Activated naive CD4-positive, alpha-beta T cell treated with Interleukin-2 at 50 U/mL for 16 hours (primary cell): Measurements from ENCODE around the gene ATP1B2.
"Not testable (repeated sequence)": the region's sequence is repeated elsewhere in the genome, so short reads cannot be mapped to it uniquely, and the experiment has no call there.

Source experiments
- DNase-seq: peaks from one replicate; pipeline ENCODE4 v3.0.0-alpha.2; 2020

The ATP1B2 gene, protein sequence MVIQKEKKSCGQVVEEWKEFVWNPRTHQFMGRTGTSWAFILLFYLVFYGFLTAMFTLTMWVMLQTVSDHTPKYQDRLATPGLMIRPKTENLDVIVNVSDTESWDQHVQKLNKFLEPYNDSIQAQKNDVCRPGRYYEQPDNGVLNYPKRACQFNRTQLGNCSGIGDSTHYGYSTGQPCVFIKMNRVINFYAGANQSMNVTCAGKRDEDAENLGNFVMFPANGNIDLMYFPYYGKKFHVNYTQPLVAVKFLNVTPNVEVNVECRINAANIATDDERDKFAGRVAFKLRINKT

DNA sequence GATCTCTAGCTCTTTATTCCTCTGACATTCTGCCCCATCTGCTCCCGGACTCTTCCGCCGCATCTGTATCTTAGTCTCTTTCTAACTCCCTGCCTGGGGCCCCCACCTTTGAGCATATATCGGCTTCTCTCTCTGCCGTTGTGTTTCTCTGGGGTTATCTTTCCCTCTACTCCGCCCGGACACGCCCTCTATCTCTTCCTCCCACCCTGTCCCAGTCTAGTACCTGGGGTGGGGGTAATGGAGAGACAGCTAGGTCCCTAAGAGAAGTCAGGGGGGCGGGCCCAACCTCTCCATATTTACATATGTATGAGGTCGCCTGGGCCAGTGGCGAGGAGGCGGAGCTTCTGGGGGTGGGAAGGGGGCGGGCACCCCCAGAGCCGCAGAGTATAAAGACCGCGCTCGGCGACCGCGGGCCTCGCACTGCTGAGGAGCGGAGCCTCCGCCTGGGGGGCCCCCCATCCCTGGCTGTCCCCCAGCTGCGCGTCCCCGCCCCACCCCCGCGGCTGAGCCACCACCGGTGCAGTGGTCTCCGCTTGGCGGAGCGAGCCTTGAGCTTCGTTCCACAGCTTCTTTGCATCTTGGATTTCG lies at the start of gene ATP1B2:
Gene ATP1B2, plus strand, starts transcription at position 418 of the 588 bp plus-strand sequence. CDS start 593 bp downstream, outside the sequence.
- peak; percentile 72 for DNase-seq

DNA sequence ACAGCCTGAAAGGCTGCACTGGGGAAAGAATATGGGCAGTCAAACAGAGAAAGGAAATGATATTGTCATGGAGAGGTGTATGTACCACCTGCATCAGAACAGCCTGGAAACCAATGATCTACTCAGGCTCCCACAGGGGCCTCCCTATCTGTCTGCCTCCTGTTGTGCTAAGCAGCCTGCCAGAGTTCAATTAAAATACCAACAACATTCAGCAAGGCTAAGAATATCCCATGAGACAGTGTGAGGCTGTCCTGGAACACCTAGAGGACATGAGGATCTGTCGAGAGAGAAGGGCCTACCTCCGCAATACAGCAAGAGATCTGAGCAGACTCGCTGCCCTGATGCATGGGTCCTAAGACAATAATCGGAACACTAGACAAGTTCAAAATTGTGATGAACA lies 44.4 kb upstream of the ATP1B2 start:
- DNase-seq: no peak

DNA sequence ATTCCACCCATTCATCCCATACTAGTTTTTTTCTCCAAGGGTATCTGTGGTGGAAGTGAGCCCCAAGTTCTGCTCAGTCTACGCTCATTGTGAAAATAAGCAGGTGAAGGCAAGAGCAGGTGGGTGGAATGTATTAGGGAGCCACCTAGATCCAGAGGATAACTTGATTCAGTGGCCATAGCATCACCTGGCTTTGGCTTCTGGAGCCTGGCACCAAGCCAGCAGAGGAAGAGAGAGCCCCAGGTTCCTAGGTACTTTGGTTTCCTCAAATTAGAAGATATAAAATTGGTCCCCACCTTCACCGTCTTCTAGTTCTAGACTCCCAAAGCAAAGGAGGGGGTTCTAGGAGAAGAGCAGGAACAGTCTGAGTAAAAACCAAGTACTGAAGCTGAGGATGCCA lies 40.1 kb upstream of the ATP1B2 start:
- no peak for DNase-seq

DNA sequence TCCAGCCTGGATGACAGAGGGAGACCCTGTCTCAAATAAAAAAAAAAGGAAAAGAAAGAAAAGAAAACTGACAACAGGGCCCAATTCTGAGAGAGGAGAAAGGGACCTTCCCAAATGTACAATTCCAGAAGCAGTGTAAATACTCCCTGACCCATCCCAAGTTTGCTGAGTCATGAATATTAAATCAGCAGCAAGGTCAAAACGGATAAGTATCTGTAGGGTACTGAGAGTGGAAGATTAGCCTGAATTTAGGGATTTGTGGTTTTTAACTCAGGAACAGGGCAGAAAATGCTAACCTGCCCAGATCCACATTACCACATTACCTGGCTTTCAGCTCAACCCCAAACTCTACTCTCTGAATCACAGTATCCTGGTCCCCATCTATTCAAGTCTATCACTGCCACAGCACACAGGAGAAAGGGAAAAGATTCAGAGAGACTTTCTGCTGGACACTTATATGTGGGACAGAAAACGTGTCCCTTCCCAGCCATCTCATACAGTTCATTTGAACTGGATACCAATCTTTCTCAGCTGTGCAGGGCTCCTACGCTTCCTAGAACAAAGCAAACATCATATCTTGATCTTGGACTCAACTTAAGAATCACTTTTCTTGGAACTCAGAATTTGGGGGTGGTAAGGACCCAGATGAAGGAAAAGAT lies 39.0 kb upstream of the ATP1B2 start:
- DNase-seq: no peak

DNA sequence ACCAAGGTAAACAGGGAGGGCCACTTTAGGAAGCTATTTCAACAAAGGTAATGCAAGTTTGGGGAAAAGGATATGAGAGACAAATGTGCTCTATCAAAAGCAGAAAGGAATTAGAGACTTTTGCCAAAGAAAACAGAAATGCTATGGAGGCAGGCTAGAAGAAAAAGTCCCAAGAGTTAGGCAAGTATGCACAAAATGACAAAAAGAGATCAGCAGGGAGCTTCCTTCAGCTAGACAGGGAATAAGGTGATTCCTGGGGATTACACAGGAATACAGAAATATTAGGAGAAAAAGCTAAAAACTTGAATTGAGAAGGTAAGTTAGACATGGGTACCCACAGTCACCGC lies 38.5 kb upstream of the ATP1B2 start:
- DNase-seq: no peak

DNA sequence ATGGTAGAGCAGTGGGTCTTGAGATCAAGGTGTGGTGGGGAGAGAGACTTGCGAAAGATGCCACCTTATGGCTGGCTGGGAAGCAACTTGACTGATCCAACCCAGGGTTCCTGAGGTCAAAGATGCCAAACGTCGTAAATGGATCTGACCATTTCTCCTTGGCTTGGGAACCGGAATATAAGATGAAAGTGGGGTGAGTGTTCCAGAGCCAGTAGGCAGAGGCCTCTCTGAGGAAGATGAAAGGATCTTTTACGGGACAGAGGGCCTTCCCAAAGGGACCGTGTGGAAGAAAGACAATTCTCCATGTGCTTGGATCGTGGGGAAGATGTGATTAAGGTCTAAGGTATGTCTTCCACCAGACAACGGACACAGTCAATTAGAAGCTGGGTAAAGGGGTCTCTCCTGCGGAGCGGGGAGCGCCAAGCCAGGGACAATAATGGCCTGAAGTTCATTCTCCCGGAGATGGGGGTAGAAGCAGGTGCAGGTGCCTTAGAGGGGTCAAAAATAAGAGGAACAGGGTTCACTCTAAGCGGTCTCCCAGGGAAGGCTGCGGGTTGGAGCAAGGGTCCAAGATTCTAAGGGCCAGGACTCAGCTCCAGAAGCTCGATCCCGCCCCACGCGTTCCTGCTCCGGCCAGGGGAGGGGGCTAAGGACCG lies 36.8 kb upstream of the ATP1B2 start:
- no peak for DNase-seq

DNA sequence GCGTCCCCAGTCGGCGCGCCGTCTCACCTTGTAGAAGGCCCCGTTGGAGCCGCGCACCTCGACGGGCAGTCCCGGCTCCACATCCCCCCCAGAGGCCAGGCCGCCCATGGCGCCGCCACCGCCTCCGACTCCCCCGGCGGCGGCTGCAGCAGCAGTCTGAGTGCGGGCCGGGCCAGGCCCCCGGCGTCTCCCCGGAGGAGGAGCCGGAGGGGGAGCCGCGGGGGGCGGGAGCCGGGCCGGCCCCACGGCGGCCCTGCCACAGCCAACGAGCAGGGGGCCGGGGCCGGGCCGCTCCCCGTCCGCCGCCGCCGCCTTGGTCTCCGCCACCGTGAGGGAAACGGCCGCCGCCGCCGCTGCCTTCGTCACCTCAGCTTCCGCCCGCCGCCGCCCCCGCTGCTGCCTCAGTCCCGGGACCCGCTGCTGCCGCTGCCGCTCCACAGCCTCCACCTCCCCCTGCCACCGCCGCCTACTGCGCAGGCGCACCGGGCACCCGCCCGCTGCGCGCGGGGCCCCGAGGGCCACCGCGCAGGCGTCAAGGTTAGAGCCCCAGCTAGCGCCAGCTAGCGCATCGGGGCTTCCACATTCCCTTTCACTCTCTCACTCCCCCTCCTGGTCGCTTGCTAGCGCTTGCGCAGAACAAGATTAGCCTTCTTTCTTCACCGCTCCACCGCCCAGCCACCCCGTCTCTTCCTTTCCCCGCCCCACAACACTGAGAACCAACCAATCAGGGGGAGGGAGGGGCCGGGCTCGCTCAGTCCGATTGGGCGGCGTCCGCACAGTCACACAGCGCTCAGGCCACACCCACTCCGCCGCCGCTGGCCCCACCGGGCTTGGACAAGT lies 36.1 kb upstream of the ATP1B2 start, which contains the start of gene FXR2:
Gene FXR2, minus strand, starts transcription at position 473 of the 840 bp plus-strand sequence. Its CDS starts 365 bp downstream, at position 108.
- peak; percentile 99 for DNase-seq

DNA sequence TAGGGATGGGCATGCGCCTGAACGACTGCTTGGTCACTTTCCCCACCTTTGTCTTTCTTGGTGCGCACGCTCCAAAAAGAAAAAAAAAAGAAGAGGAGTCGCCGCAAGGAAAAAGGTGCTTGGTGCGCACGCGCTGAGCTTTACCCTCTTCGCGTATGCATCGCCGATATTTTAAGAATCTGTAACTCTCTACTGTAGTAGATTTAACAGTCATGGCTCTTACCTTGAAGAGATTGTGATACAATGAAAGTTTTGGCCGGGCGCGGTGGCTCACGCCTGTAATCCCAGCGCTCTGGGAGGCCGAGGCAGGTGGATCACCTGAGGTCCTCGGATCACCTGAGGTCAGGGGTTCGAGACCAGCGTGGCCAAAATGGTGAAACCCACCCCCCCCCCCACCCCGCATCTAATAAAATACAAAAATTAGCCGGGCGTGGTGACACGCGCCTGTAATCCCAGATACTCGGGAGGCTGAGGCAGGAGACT lies 35.4 kb upstream of the ATP1B2 start:
- DNase-seq: no peak

DNA sequence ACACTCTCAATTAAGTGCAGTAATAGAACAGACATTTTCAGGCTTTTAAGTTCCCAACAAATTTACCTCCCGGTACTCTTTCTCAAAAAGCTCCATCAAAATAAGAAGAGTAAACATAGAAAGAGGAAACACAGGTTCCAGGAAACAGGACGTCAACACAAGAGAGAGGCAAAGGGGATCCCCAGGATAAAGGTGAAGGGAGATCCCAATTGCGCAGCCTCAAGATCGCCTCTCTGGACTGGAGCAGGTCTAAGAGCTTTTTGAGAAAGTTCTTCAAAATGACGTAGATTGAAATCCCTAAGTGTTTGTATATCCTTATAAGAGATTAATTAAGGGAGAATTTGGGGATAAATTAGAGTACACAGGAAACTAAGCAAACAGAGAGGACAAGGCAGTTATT lies 32.1 kb upstream of the ATP1B2 start:
- no peak for DNase-seq

DNA sequence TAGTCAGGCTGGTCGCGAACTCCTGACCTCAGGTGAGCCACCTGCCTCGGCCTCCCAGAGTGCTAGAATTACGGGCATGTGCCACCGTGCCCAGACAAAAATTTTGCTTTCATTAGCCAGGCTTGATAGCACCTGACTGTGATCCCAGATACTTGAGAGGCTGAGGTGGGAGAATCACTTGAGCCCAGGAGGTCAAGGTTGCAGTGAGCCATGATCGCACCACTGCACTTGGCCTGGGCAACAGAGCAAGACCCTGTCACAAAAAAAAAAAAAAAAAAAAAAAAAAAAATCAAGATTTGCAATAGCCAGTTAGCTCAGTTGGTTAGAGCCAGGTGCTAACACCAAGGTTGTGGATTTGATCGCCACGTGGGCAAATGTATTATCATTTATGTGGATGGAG lies 29.9 kb upstream of the ATP1B2 start:
- DNase-seq: no peak

DNA sequence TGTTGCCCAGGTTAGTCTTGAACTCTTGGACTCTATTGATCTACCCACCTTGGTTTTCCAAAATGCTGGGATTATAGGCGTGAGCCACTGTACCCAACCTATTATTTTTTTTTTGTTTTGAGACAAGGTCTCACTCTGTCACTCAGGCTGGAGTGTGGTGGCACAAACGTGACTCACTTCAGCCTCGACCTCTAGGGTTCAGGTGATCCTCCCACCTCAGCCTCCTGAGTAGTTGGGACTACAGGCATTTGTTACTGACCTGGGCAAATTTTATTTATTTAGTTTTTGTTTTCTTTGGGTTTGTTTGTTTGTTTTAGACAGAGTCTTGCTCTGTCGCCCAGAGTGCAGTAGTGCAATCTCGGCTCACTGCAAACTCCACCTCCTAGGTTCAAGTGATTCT lies 27.1 kb upstream of the ATP1B2 start:
- DNase-seq: no peak

DNA sequence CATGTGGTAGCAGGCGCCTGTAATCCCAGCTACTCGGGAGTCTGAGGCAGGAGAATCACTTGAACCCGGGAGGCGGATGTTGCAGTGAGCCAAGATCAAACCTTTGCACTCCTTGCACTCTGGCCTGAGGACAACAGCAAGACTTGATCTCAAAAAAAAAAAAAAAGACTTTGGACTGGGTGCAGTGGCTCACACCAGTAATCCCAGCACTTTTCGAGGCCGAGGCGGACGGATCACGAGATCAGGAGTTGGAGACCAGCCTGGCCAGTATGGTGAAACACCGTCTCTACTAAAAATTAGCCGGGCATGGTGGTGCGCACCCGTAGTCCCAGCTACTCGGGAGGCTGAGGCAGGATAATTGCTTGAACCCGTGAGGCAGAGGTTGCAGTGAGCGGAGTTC lies 25.0 kb upstream of the ATP1B2 start:
- not testable (repeated sequence) for DNase-seq

DNA sequence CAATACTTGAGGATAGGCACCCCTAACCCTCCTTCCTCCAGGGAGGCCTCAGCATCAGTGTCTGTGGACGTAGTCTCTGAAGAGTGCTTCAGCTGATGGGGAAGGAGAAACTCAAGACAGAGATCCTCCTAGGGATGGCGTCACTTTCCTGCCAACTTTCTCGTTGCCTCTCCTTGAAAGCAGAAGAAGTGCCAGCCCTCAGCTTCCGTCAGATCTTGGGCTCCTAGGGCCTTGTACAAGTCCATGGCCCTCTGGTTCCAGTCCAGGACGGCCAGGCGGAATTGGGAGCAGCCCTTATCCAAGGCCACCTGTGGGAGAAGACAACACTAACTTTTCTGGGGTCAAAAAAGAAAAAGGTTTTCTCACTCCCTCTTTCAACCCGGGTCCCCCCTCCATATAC lies 24.4 kb upstream of the ATP1B2 start:
- no peak for DNase-seq

DNA sequence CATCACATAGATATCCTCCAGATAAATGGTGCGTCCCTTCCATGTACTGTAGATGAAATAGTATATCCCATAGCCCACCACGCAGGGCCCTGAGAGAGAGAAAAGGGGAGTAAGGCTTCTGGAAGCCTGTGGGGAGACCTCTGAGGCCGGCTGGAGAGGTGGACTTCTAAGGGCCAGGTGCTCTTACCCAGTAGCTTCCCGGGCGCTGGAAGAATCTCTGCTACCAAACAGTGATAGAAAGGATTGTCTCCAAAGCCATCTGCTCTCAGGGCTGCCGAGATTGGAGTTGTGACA lies 23.8 kb upstream of the ATP1B2 start:
- no peak for DNase-seq

DNA sequence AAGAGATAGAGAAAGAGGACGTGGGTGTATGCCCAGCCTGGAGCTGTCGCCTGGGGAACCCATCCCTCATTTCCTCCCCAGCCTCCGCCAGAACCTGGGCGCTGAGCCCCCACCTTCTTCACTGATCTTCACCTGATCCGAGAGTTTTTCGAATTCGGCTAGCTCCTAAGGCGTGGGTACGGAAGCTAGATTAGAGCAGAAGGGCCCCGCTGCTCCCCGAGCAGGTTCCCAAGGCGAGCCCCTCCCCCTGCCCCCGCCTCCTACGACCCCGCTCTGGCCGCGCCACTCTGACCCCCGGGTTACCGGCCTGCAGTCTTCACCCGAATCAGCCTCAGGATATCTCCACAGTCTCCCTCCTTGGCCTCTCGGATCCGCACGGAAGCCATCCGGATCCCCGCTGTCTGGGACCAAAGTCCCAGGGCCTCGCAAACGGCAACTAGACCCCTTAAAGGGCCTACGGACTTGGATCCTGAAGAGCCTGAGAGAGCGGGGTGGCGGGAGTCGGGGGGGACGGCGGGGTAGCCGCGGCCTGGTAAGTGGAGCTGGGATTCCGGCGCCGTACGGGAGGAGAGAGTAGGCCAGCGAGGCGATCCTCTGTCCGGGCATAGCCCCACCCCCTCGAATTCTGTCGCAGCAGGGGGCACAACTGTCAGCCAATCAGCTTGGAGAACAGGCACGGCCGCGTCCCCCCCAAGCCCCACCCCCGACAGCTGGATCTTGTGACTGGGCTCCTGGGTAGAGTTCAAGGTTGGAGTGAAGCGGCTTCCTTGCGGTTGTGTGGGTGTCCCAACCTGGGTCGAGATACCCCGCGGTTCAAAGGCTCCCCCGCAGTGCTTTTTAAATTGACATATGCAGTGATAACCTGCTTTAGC lies 23.2 kb upstream of the ATP1B2 start, which contains the start of gene SAT2:
Gene SAT2, minus strand, starts transcription at position 572 of the 872 bp plus-strand sequence. Its CDS starts 186 bp downstream, at position 386.
- DNase-seq: peak; percentile 84

DNA sequence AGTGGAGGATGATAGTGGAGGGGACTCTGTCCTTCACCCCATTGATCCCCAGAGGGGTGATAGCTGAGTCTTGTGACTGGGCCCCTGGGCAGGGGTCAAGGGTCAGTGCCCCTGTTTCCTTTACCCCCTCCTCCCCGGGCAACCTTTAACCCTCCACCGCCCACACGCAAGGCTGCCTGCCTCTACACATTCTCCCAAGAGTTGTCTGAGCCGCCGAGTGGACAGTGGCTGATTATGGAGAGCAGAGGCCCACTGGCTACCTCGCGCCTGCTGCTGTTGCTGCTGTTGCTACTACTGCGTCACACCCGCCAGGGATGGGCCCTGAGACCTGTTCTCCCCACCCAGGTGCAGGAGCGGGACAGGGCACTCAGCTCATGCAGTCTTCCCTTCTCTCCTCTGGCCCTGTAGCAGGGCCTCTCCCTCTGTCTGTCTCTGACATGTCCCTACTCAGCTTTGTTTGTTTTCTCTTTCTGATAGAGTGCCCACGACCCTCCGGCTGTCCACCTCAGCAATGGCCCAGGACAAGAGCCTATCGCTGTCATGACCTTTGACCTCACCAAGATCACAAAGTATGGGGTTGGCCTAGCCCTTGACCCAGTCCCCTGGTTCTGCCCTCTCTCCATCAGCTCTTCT lies 20.7 kb upstream of the ATP1B2 start, which contains the start of gene SHBG:
Gene SHBG, plus strand, starts transcription at position 197 of the 633 bp plus-strand sequence. Its CDS starts 38 bp downstream, at position 235.
- DNase-seq: no peak

DNA sequence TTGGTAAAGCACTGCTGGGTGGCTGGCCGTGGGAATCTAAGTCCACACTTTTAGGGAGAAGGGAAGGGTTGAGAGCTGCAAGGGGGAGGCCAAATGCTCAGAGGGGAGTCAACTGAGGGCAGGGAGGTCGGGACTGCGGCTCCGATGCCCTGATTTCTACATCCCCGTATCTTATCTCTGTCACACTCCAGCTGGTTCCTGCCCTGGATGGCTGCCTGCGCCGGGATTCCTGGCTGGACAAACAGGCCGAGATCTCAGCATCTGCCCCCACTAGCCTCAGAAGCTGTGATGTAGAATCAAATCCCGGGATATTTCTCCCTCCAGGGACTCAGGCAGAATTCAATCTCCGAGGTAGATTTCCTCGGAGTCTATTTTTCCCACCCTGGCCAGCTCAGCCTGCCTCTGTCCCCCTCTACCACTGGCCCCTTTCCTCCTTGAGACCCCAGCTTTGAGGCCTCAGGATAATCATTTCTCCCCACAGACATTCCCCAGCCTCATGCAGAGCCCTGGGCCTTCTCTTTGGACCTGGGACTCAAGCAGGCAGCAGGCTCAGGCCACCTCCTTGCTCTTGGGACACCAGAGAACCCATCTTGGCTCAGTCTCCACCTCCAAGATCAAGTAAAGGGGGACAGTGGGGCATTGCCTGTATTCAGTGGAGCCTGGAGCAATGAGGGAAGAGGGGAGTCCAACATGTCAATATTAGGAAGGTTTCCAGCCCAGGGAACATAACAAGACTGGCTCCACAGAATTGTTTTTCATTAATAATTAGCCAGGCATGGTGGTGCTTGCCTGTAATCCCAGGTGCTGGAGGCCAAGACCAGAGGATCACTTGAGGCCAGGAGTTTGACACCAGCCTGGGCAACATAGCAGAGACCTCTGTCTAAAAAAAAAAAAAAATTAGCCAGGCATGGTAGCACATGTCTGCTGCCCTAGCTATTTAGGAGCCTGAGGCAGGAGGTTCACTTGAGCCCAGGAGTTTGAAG lies 19.0 kb upstream of the ATP1B2 start:
- no peak for DNase-seq

DNA sequence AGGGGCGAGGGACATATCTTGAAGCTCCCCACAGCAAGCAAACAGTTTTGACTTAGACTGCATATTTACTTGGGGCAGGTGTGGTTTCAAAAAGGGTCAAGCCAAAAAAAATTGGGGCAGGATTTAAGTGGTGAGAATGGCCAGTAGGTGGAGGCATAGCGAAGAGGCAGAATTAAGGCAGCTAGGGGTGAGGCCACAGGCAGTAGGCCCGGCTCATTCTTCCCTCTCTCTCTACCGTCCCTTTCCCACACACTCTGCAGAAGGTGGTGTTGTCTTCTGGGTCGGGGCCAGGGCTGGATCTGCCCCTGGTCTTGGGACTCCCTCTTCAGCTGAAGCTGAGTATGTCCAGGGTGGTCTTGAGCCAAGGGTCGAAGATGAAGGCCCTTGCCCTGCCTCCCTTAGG lies 18.2 kb upstream of the ATP1B2 start:
- no peak for DNase-seq

DNA sequence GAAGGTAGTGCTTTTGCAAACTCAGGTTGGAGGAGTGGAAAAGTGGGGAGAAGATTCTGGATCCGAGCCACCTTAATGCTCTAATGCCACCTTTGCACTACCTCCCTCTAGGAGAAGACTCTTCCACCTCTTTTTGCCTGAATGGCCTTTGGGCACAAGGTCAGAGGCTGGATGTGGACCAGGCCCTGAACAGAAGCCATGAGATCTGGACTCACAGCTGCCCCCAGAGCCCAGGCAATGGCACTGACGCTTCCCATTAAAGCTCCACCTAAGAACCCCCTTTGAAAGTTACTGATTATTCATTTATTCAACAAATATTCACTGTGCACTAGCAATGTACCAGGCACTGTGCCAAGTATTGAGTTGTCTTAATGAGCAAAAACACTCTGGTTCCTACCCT lies 17.6 kb upstream of the ATP1B2 start:
- no peak for DNase-seq

DNA sequence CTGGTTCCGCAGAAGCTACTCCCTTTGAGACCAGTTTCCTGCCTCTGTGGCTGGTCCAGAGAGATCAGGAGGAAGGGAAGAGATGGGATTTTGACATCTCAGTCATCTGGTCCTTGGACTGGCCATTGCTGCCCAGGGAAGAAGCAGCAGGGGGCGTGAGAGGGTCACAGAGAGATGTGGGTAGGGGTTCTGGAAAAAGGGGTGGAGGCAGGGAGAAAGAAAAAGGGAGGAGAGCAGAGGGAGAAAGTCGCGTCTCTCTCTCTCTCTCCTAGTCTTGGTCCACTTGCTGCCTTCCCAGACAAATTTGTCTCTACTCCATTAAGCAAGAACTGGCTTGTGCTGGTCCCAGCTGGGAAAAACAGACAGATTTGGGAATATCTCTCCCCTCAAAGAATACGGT lies 16.3 kb upstream of the ATP1B2 start:
- no peak for DNase-seq
